A673 (cell line): ENCODE data around the gene DSTN.

ENCODE experiments used
- CTCF ChIP-seq: fragments of 300-800, 200-600 bp; sonication (generic); conservative IDR thresholded peaks from 2 replicates; pipeline ENCODE4 v1.5.1; 2017; ENCODE audit warnings: low read depth, mild to moderate bottlenecking, antibody characterized with exemption, low read length, moderate library complexity, mixed read lengths
- EZH2 ChIP-seq: fragments of 200-600 bp; sonication (generic); IDR thresholded peaks from 2 replicates; pipeline ENCODE4 v1.6.1; 2017; ENCODE audit warnings: borderline replicate concordance, low read depth, mild to moderate bottlenecking, mixed read lengths, antibody characterized with exemption, low read length; ENCODE audit not compliant: poor library complexity, severe bottlenecking

GRCh38 chr20:17530153-17530552 lies 39.7 kb upstream of the DSTN start:
- no peak for TF ChIP-seq CTCF
- no peak for TF ChIP-seq EZH2
